Endothelial cell of umbilical vein (primary cell): Measurements from ENCODE around the gene FAM237B. TPM values are rescaled to one million over a fixed set of nuclear protein-coding genes. Genes with fewer than 3 reads are reported as not detected.
"Not testable (repeated sequence)": the region's sequence is repeated elsewhere in the genome, so short reads cannot be mapped to it uniquely, and the experiment has no call there.

Source experiments
- BruUV-seq: library from RNA; stranded (reverse); fragments of 400-500 nt; replicated peaks from 2 replicates; lab custom pipeline; 2021; lab: Mats Ljungman, UMichigan
- CTCF ChIA-PET: fragments of 300-600, 350-600 bp; sonication (Branson Sonifier 250); formaldehyde crosslinking; loops from one replicate; lab custom pipeline; 2021; ENCODE audit warnings: antibody characterized with exemption, inconsistent platforms; lab: Charles Lee
- POLR2A ChIA-PET: fragments of 300-600, 350-600 bp; sonication (Branson Sonifier 250); formaldehyde crosslinking; loops from one replicate; lab custom pipeline; 2021; ENCODE audit warnings: antibody characterized with exemption, inconsistent platforms; lab: Charles Lee
- DNase-seq: peaks from one replicate; pipeline ENCODE4 v3.0.0-alpha.2; 2011; ENCODE audit warnings: low read depth, low spot score
- FAIRE-seq: peaks from 2 replicates; lab custom pipeline; 2011; peaks lifted over from hg19 to GRCh38; lab: Jason Lieb, UNC
- H2AFZ ChIP-seq: 2 replicates; pipeline ENCODE4 v1.6.0; 2012; ENCODE audit warnings: low read depth, low read length, control low read depth, inconsistent platforms
- H3K27ac ChIP-seq: 2 replicates; pipeline ENCODE4 v1.5.1; 2011; ENCODE audit warnings: low read depth, mild to moderate bottlenecking, control low read depth, low read length, moderate library complexity; ENCODE audit not compliant: insufficient read depth
- H3K27me3 ChIP-seq, 2 experiments: 2 replicates each; pipeline versions ENCODE4 v1.6.0 to v1.6.1; 2011; ENCODE audit warnings: low read length in 2 of 2, mixed read lengths in 1 of 2; ENCODE audit not compliant: control insufficient read depth in 2 of 2, insufficient read depth in 2 of 2
- H3K36me3 ChIP-seq, 2 experiments: 2 replicates in 1 of 2; 3 replicates in 1 of 2; pipeline ENCODE4 v1.5.1; 2011; ENCODE audit warnings: low read length in 2 of 2, mild to moderate bottlenecking in 1 of 2, moderate library complexity in 1 of 2; ENCODE audit not compliant: control insufficient read depth in 2 of 2, insufficient read depth in 2 of 2; ENCODE audit errors: extremely low read depth in 1 of 2
- H3K4me1 ChIP-seq: 3 replicates; pipeline ENCODE4 v1.5.1; 2011; ENCODE audit warnings: mild to moderate bottlenecking, low read length; ENCODE audit not compliant: control insufficient read depth, insufficient read depth; ENCODE audit errors: extremely low read depth
- H3K4me2 ChIP-seq: 2 replicates; pipeline ENCODE4 v1.6.1; 2011; ENCODE audit warnings: low read length, control low read depth, mixed read lengths; ENCODE audit not compliant: insufficient read depth
- H3K4me3 ChIP-seq, 3 experiments: fragments of 200-600 bp in 1 of 3; sonication (generic), shearing (Covaris generic) in 1 of 3; replicated peaks in 1 of 3; 2 replicates each; pipeline ENCODE4 v1.5.1; 2011 to 2016; ENCODE audit warnings: control low read depth in 3 of 3, low read length in 3 of 3, mild to moderate bottlenecking in 2 of 3, inconsistent platforms in 1 of 3, low read depth in 1 of 3, moderate library complexity in 1 of 3; ENCODE audit not compliant: insufficient read depth in 1 of 3
- H3K79me2 ChIP-seq: 2 replicates; pipeline ENCODE4 v1.6.0; 2012; ENCODE audit warnings: low read length, inconsistent platforms; ENCODE audit not compliant: control insufficient read depth, insufficient read depth
- H3K9ac ChIP-seq: replicated peaks from 2 replicates; pipeline ENCODE3; 2011; ENCODE audit warnings: low read length, control low read depth; ENCODE audit not compliant: insufficient read depth; ENCODE audit errors: extremely low read depth
- H3K9me1 ChIP-seq: replicated peaks from 3 replicates; pipeline ENCODE4 v1.6.0; 2011; ENCODE audit warnings: mild to moderate bottlenecking, low read length; ENCODE audit not compliant: control insufficient read depth, insufficient read depth; ENCODE audit errors: extremely low read depth
- H3K9me3 ChIP-seq: replicated peaks from 2 replicates; pipeline ENCODE4 v1.5.1; 2012; ENCODE audit warnings: low read length, inconsistent platforms; ENCODE audit not compliant: control insufficient read depth, insufficient read depth
- H4K20me1 ChIP-seq: replicated peaks from 2 replicates; pipeline ENCODE3; 2011; ENCODE audit warnings: mild to moderate bottlenecking, low read length; ENCODE audit not compliant: control insufficient read depth, insufficient read depth; ENCODE audit errors: extremely low read depth
- CTCF ChIP-seq, 2 donors: IDR thresholded peaks; 1 replicate in 1 of 2; 2 replicates in 1 of 2; pipeline ENCODE4 v1.5.1; 2011; ENCODE audit warnings: low read length in 2 of 2, mild to moderate bottlenecking in 2 of 2, moderate library complexity in 2 of 2, control low read depth in 1 of 2, inconsistent platforms in 1 of 2, low read depth in 1 of 2; ENCODE audit not compliant: insufficient read depth in 1 of 2; ENCODE audit errors: extremely low read depth in 1 of 2
- EZH2 ChIP-seq: IDR thresholded peaks from 2 replicates; pipeline ENCODE4 v1.6.1; 2012; ENCODE audit warnings: borderline replicate concordance, low read depth, mild to moderate bottlenecking, moderate library complexity, low read length, inconsistent platforms; ENCODE audit not compliant: severe bottlenecking
- FOS ChIP-seq: IDR thresholded peaks from 2 replicates; pipeline ENCODE4 v1.6.1; 2011; ENCODE audit warnings: mild to moderate bottlenecking, low read length, moderate library complexity, borderline replicate concordance; ENCODE audit not compliant: insufficient read depth
- GATA2 ChIP-seq: IDR thresholded peaks from 2 replicates; pipeline ENCODE4 v1.7.0; 2011; ENCODE audit warnings: low read depth, mild to moderate bottlenecking, moderate library complexity, mixed read lengths, low read length; ENCODE audit not compliant: insufficient read length, insufficient read depth
- JUN ChIP-seq: IDR thresholded peaks from 2 replicates; pipeline ENCODE4 v1.6.1; 2011; ENCODE audit warnings: borderline replicate concordance, low read depth; ENCODE audit not compliant: insufficient read length, insufficient read depth
- MAX ChIP-seq: IDR thresholded peaks from 2 replicates; pipeline ENCODE4 v1.6.1; 2011; ENCODE audit not compliant: insufficient read depth, insufficient read length
- MYC ChIP-seq: IDR thresholded peaks from one replicate; pipeline ENCODE4 v1.6.1; 2011; ENCODE audit warnings: mild to moderate bottlenecking, low read depth, low read length
- POLR2A ChIP-seq: IDR thresholded peaks from 2 replicates; pipeline ENCODE4 v1.6.1; 2012; ENCODE audit warnings: low read depth, mild to moderate bottlenecking, control low read depth, low read length
- POLR2AphosphoS5 ChIP-seq: IDR thresholded peaks from 2 replicates; pipeline ENCODE4 v1.6.1; 2012; ENCODE audit warnings: low read depth, mild to moderate bottlenecking, control low read depth, low read length, moderate library complexity; ENCODE audit not compliant: insufficient read depth
- dilution Hi-C: fragments of 300-500 bp; cut with MboI; formaldehyde crosslinking; loops from one replicate; pipeline ENCODE4 v1.15.0; 2019; ENCODE audit warnings: low sequenced_read_pairs; ENCODE audit not compliant: extremely low pct_ligation_motif_present
- intact Hi-C: fragments of 100-400 bp; cut with micrococcal nuclease; formaldehyde crosslinking; loops from one replicate; pipeline ENCODE4 v1.10.0; 2022
- polyA plus RNA-seq, 4 experiments: library from polyadenylated mRNA; depleted of rRNA in 3 of 4; stranded (reverse) in 3 of 4; unstranded in 1 of 4; fragments of >200 nt; gene quantifications; 2 replicates each; pipeline versions ENCODE4 v1.2.1 to v1.2.3, GENCODE V29; 2011 to 2012; ENCODE audit warnings: missing spikeins in 1 of 4
- total RNA-seq: library from RNA; stranded (reverse); gene quantifications from 2 replicates; pipeline ENCODE4 v1.2.3, GENCODE V29; 2021

Gene FAM237B
- total and polyA plus RNA-seq, 2 donors (not counting 3 experiments of a cell fraction or from before 2014, with no cell fraction given): not detected

GRCh38 chr7:90337106-90337505 is 16.0 kb upstream of the FAM237B start:
- POLR2A ChIA-PET: no interaction called here
- no peak overlapping the region for H3K4me3 ChIP-seq
- intact Hi-C loops: no loop called here
- H3K27ac ChIP-seq: no peak overlapping the region
- DNase-seq: no peak
- H3K4me2 ChIP-seq: no peak overlapping the region
- no peaks in the 10 kb centered on the region for H3K36me3 ChIP-seq
- no peaks in the 10 kb centered on the region for H4K20me1 ChIP-seq
- H3K4me1 ChIP-seq: no peaks in the 10 kb centered on the region
- BruUV-seq: no TSS peak
- TF ChIP-seq CTCF (IDR thresholded peaks at IDR 0.05; ENCODE audit: extremely low read depth in 1 of 2, insufficient read depth in 1 of 2, low read depth in 1 of 2, low read length in 2 of 2): no peak
- TF ChIP-seq MYC: no peak
- no peak for TF ChIP-seq FOS
- TF ChIP-seq POLR2AphosphoS5: no peak
- TF ChIP-seq MAX: no peak
- no peak for TF ChIP-seq EZH2
- no peak for TF ChIP-seq GATA2
- TF ChIP-seq POLR2A: no peak
- TF ChIP-seq JUN: no peak
- peaks cover 4% of the 10 kb centered on the region in 2 experiments for H3K27me3 ChIP-seq
- FAIRE-seq: no peak
- H3K79me2 ChIP-seq: no peaks in the 10 kb centered on the region
- CTCF ChIA-PET: interaction anchor here (1.2 to 1.7 kb wide), 2 partner anchors 9 to 91 kb away, joined by 4 to 9 read pairs; partner anchors contain the start of gene GTPBP10
- no peaks in the 10 kb centered on the region for H3K9me3 ChIP-seq
- no peak overlapping the region for H3K9ac ChIP-seq
- H2AFZ ChIP-seq: no peak overlapping the region
- dilution Hi-C loops: no loop called here
- no peaks in the 10 kb centered on the region for H3K9me1 ChIP-seq

- intact Hi-C loops, H3K36me3 ChIP-seq, BruUV-seq, H3K9me1 ChIP-seq, H3K79me2 ChIP-seq, DNase-seq, H2AFZ ChIP-seq, POLR2A ChIA-PET, dilution Hi-C loops, H3K27ac ChIP-seq, FAIRE-seq, H3K4me3 ChIP-seq, H3K9ac ChIP-seq, H4K20me1 ChIP-seq, H3K9me3 ChIP-seq, H3K4me1 ChIP-seq, H3K4me2 ChIP-seq, CTCF ChIA-PET: not testable (repeated sequence)
- peaks cover 7 to 15% of the 10 kb centered on the region in 2 experiments for H3K27me3 ChIP-seq
Measured at GRCh38 chr7:90334926-90335325, 13.8 kb upstream of the FAM237B start.
